Measurements from ENCODE around the gene PHKA2. TPM values are rescaled to one million over a fixed set of nuclear protein-coding genes. Genes with fewer than 3 reads are reported as not detected.

PHKA2 gene
- total and polyA plus RNA-seq, 4 donors, result 28.9 to 82.3 (median 41.9) TPM

GRCh38 chrX:18962329-18962728, 21.6 kb downstream of the PHKA2 start (continued):
- no peak for TF ChIP-seq RXRA (IDR thresholded peaks at IDR 0.05)
- no peak for TF ChIP-seq SP1 (IDR thresholded peaks at IDR 0.05)
- no peak for TF ChIP-seq ATF3 (IDR thresholded peaks at IDR 0.05)
- TF ChIP-seq ZBTB33 (IDR thresholded peaks at IDR 0.05), result no peak
- TF ChIP-seq GABPA (IDR thresholded peaks at IDR 0.05 in 1 of 2, conservative IDR thresholded peaks at IDR 0.05 in 1 of 2), result no peak

- H3K9me3 ChIP-seq (ENCODE audit: control insufficient read depth in 4 of 4, low read length in 3 of 4), result no peaks in the 10 kb centered on the region
- no peak overlapping the region for H3K9ac ChIP-seq (ENCODE audit: low read depth in 1 of 2, low read length in 2 of 2)
- peaks cover 9 to 20% (median 12%) of the 10 kb centered on the region in 4 donors for H3K4me1 ChIP-seq (ENCODE audit: control insufficient read depth in 4 of 4, insufficient read depth in 4 of 4, low read length in 3 of 4)
- H3K4me3 ChIP-seq (ENCODE audit: low read depth in 1 of 3, low read length in 3 of 3), result no peak overlapping the region
- TF ChIP-seq EGR1 (IDR thresholded peaks at IDR 0.05; ENCODE audit: low read depth in 2 of 2), result no peak
- no peak for TF ChIP-seq RXRA (IDR thresholded peaks at IDR 0.05)
- no peak for TF ChIP-seq MAX (IDR thresholded peaks at IDR 0.05)
- TF ChIP-seq NR2F2 (IDR thresholded peaks at IDR 0.05), result no peak
- no peak for TF ChIP-seq FOXA2 (IDR thresholded peaks at IDR 0.05)
- TF ChIP-seq HNF4G (IDR thresholded peaks at IDR 0.05), result no peak
- TF ChIP-seq ATF3 (IDR thresholded peaks at IDR 0.05), result no peak
- no peak for TF ChIP-seq RAD21 (IDR thresholded peaks at IDR 0.05)
- no peak for TF ChIP-seq SP1 (IDR thresholded peaks at IDR 0.05)
- no peak for TF ChIP-seq FOXA1 (IDR thresholded peaks at IDR 0.05)
- no peaks in the 10 kb centered on the region for H3K27me3 ChIP-seq (ENCODE audit: control insufficient read depth in 4 of 4, insufficient read depth in 4 of 4, low read length in 3 of 4)
- H3K27ac ChIP-seq (ENCODE audit: low read depth in 1 of 2, low read length in 2 of 2), result no peak overlapping the region
- no peaks in the 10 kb centered on the region for H3K36me3 ChIP-seq (ENCODE audit: control insufficient read depth in 4 of 4, insufficient read depth in 3 of 4, low read depth in 1 of 4, low read length in 3 of 4)
- DNase-seq (ENCODE audit: low spot score), result no peak
- WGBS, result 54% methylated on average over 2 of the region's 2 CpGs
Observed at GRCh38 chrX:18961686-18962085, 22.2 kb downstream of the PHKA2 start.

- Histone ChIP-seq H3K36me3 (ENCODE audit: control insufficient read depth in 4 of 4, insufficient read depth in 3 of 4, low read depth in 1 of 4, low read length in 3 of 4) (peaks cover 0 to 5% (median 2%) of the 10 kb centered on the region in 4 donors), H3K27me3 (ENCODE audit: control insufficient read depth in 4 of 4, insufficient read depth in 4 of 4, low read length in 3 of 4) (no peaks in the 10 kb centered on the region), H3K4me1 (ENCODE audit: control insufficient read depth in 4 of 4, insufficient read depth in 4 of 4, low read length in 3 of 4) (peaks cover 0 to 12% (median 2%) of the 10 kb centered on the region in 4 donors), H3K9ac (ENCODE audit: low read depth in 1 of 2, low read length in 2 of 2) (no peak overlapping the region), H3K27ac (ENCODE audit: low read depth in 1 of 2, low read length in 2 of 2) (peak overlapping the region in 1 of 2 donors; percentile 54), H3K4me3 (ENCODE audit: low read depth in 1 of 3, low read length in 3 of 3) (no peak overlapping the region), H3K9me3 (ENCODE audit: control insufficient read depth in 4 of 4, low read length in 3 of 4) (no peaks in the 10 kb centered on the region)
- TF ChIP-seq RAD21 (IDR thresholded peaks at IDR 0.05), result no peak
- TF ChIP-seq SP1 (IDR thresholded peaks at IDR 0.05), result no peak
- TF ChIP-seq HNF4A (conservative IDR thresholded peaks at IDR 0.05), result no peak
- WGBS, result 75% methylated on average over 7 of the region's 7 CpGs
- no peak for DNase-seq (ENCODE audit: low spot score)
Observed at GRCh38 chrX:18956303-18957032, 27.4 kb downstream of the PHKA2 start.

GRCh38 chrX:18955676-18956075, 28.2 kb downstream of the PHKA2 start:
- Histone ChIP-seq H3K36me3 (ENCODE audit: control insufficient read depth in 4 of 4, insufficient read depth in 3 of 4, low read depth in 1 of 4, low read length in 3 of 4) (peaks cover 0 to 12% (median 4%) of the 10 kb centered on the region in 4 donors), H3K27ac (ENCODE audit: low read depth in 1 of 2, low read length in 2 of 2) (no peak overlapping the region), H3K27me3 (ENCODE audit: control insufficient read depth in 4 of 4, insufficient read depth in 4 of 4, low read length in 3 of 4) (no peaks in the 10 kb centered on the region), H3K4me1 (ENCODE audit: control insufficient read depth in 4 of 4, insufficient read depth in 4 of 4, low read length in 3 of 4) (peaks cover 0 to 12% (median 1%) of the 10 kb centered on the region in 4 donors), H3K9me3 (ENCODE audit: control insufficient read depth in 4 of 4, low read length in 3 of 4) (no peaks in the 10 kb centered on the region), H3K4me3 (ENCODE audit: low read depth in 1 of 3, low read length in 3 of 3) (no peak overlapping the region), H3K9ac (ENCODE audit: low read depth in 1 of 2, low read length in 2 of 2) (no peak overlapping the region)
- TF ChIP-seq RXRA (IDR thresholded peaks at IDR 0.05) (no peak), FOXA1 (IDR thresholded peaks at IDR 0.05) (no peak), CTCF (IDR thresholded peaks at IDR 0.05; ENCODE audit: low read depth, low read length, missing input control) (no peak), NR2F2 (IDR thresholded peaks at IDR 0.05) (no peak), ZBTB33 (IDR thresholded peaks at IDR 0.05) (no peak), FOXA2 (IDR thresholded peaks at IDR 0.05) (no peak), GABPA (IDR thresholded peaks at IDR 0.05 in 1 of 2, conservative IDR thresholded peaks at IDR 0.05 in 1 of 2) (no peak)
- WGBS, result 87% methylated on average over 4 of the region's 4 CpGs
- DNase-seq (ENCODE audit: low spot score), result no peak

Data from liver (tissue), 9 donors.